ENCODE results near the gene TSPAN8.

DNA sequence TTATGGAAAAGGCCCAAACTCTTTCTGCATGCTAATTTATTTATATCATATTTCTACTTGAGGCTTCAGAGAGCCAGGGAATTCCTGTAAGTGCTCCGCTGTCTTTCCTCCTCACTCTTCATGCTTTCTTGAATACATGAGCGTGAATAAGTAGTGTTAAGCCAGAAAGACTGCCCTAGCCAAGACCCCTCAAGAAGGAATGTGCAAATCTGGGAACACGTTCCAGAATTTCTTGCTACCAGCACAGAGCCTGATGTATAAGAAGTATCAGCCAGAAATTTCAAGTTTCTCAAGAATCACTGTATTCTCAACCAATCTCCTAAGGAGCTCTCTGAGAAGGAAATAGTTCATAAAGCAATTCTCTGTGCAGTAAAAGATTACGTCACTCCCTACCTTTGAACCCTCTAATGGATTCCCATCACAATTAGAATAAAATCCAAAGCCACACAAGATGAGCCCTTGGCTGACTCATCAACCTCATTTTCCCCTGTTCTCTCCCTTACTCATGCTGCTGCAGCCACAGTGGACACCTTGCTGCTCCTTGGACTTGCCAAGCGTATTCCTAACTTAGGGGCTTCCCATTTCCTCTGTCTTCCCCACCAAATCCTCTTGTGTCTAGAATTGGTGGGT, 6.9 kb upstream of the TSPAN8 start:
- TF ChIP-seq POLR2A (IDR thresholded peaks at IDR 0.05) = no peak
- TF ChIP-seq, protein P1, sequence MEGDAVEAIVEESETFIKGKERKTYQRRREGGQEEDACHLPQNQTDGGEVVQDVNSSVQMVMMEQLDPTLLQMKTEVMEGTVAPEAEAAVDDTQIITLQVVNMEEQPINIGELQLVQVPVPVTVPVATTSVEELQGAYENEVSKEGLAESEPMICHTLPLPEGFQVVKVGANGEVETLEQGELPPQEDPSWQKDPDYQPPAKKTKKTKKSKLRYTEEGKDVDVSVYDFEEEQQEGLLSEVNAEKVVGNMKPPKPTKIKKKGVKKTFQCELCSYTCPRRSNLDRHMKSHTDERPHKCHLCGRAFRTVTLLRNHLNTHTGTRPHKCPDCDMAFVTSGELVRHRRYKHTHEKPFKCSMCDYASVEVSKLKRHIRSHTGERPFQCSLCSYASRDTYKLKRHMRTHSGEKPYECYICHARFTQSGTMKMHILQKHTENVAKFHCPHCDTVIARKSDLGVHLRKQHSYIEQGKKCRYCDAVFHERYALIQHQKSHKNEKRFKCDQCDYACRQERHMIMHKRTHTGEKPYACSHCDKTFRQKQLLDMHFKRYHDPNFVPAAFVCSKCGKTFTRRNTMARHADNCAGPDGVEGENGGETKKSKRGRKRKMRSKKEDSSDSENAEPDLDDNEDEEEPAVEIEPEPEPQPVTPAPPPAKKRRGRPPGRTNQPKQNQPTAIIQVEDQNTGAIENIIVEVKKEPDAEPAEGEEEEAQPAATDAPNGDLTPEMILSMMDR (IDR thresholded peaks at IDR 0.05 in 4 of 5, conservative IDR thresholded peaks at IDR 0.05 in 1 of 5) = no peak
